ENCODE results near the gene EMC7. TPM values are rescaled to one million over a fixed set of nuclear protein-coding genes. Genes with fewer than 3 reads are reported as not detected.

The EMC7 gene
- total and polyA plus RNA-seq, 8 donors, result 47.1 to 87.5 (median 56.0) TPM

- H3K4me1 ChIP-seq, result no peaks in the 10 kb centered on the region
- peaks cover 0 to 35% of the 10 kb centered on the region in 2 donors for H3K27me3 ChIP-seq
- DNase-seq (no peak), ATAC-seq (no peak)
- no peaks in the 10 kb centered on the region for H3K9me3 ChIP-seq
- no peaks in the 10 kb centered on the region for H3K36me3 ChIP-seq
- TF ChIP-seq, protein P1, sequence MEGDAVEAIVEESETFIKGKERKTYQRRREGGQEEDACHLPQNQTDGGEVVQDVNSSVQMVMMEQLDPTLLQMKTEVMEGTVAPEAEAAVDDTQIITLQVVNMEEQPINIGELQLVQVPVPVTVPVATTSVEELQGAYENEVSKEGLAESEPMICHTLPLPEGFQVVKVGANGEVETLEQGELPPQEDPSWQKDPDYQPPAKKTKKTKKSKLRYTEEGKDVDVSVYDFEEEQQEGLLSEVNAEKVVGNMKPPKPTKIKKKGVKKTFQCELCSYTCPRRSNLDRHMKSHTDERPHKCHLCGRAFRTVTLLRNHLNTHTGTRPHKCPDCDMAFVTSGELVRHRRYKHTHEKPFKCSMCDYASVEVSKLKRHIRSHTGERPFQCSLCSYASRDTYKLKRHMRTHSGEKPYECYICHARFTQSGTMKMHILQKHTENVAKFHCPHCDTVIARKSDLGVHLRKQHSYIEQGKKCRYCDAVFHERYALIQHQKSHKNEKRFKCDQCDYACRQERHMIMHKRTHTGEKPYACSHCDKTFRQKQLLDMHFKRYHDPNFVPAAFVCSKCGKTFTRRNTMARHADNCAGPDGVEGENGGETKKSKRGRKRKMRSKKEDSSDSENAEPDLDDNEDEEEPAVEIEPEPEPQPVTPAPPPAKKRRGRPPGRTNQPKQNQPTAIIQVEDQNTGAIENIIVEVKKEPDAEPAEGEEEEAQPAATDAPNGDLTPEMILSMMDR (IDR thresholded peaks at IDR 0.05), result no peak
- H3K27ac ChIP-seq, result no peak overlapping the region
- no peak overlapping the region for H3K4me3 ChIP-seq
- intact Hi-C loops (cut with DNase I), result no loop called here
These were observed 17.6 kb upstream of the EMC7 start for GRCh38 chr15:34119291-34119690.

DNA sequence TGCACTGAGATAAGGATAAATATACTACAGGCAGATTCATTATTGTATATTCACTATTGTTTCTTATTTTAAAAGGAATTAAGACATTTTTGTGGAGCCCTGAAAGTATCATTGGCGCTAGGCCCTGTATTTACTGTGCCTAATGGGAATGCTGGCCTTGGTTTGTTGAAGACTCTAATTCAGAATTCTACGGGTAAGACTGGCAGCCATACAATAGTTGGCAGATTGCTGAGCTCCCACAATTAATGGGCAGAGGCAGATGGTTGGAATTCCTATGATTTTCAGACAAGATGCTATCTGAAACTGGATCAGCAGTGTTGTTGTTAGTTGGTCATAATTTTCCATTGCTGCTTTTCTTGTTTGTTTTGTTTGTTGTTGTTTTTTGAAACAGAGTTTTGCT, 15.0 kb upstream of the EMC7 start:
- no peaks in the 10 kb centered on the region for H3K4me1 ChIP-seq
- no peaks in the 10 kb centered on the region for H3K9me3 ChIP-seq
- TF ChIP-seq, protein P1 (IDR thresholded peaks at IDR 0.05), result no peak

GRCh38 chr15:34114739-34115138, 13.1 kb upstream of the EMC7 start:
- intact Hi-C loops (cut with DNase I), result loop anchor here in 1 of 2 donors (5.0 kb wide), 1 partner anchor 98 kb away; the partner anchor contains the start of gene KATNBL1
- Histone ChIP-seq H3K27ac (no peak overlapping the region), H3K4me1 (no peaks in the 10 kb centered on the region), H3K4me3 (no peak overlapping the region), H3K27me3 (peaks cover 0 to 47% of the 10 kb centered on the region in 2 donors), H3K36me3 (no peaks in the 10 kb centered on the region), H3K9me3 (no peaks in the 10 kb centered on the region)
- TF ChIP-seq, protein P1 (IDR thresholded peaks at IDR 0.05), result no peak
- ATAC-seq (no peak), DNase-seq (no peak)

More for the DNA sequence above, 15.0 kb upstream of the EMC7 start:
- no peaks in the 10 kb centered on the region for H3K36me3 ChIP-seq
- peaks cover 0 to 50% of the 10 kb centered on the region in 2 donors for H3K27me3 ChIP-seq
- H3K27ac ChIP-seq, result no peak overlapping the region
- no peak overlapping the region for H3K4me3 ChIP-seq
- DNase-seq (no peak), ATAC-seq (no peak)
- intact Hi-C loops (cut with DNase I), result no loop called here

DNA sequence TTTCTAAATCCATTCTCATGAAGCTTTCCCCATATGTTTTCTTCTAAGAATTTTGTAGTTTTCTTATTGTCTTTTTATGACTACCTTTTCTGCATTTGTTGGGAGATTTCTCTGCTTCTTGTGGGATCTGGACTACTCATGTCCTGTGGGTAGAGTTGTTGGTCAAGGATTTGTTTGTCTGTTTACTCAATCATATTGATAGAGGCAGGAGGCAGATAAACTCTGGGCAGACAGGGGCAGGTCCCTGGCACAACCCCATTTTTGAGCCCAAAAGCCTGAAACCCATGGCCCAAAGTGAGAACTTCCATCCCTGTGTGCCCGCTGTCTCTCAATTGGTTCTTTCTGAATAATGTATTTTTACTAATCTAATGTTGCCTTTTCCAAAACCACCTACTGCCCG, 12.6 kb upstream of the EMC7 start:
- intact Hi-C loops (cut with DNase I), result loop anchor here in 1 of 2 donors (5.0 kb wide), 1 partner anchor 98 kb away; the partner anchor contains the start of gene KATNBL1

DNA sequence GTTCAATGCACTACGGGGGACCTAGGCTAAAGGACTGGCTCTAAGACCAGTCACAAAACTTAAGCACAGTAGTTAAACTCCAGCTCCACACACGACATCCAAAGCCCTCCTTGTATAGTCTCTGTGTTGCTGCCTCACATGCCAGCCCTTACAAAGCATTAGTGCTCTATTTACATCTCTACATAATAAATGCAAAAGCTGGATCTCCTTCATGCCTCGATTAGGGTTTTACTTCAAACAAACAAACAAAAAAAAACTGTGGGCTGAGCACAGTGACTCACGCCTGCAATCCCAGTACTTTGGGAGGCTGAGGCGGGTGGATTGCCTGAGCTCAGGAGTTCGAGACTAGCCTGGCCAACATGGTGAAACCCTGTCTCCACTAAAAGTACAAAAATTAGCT, 9.8 kb upstream of the EMC7 start:
- DNase-seq, result no peak
- peaks cover 0 to 35% of the 10 kb centered on the region in 2 donors for H3K27me3 ChIP-seq
- no peak for ATAC-seq

More for the DNA sequence above, 12.6 kb upstream of the EMC7 start:
- H3K9me3 ChIP-seq, result no peaks in the 10 kb centered on the region
- H3K4me1 ChIP-seq, result no peaks in the 10 kb centered on the region
- no peaks in the 10 kb centered on the region for H3K36me3 ChIP-seq
- no peak overlapping the region for H3K27ac ChIP-seq
- no peak overlapping the region for H3K4me3 ChIP-seq
- TF ChIP-seq, protein P1 (IDR thresholded peaks at IDR 0.05), result no peak
- H3K27me3 ChIP-seq, result peaks cover 0 to 47% of the 10 kb centered on the region in 2 donors
- ATAC-seq (no peak), DNase-seq (no peak)

More for the DNA sequence above, 9.8 kb upstream of the EMC7 start:
- no peaks in the 10 kb centered on the region for H3K9me3 ChIP-seq
- intact Hi-C loops (cut with DNase I), result loop anchor here in 1 of 2 donors (5.0 kb wide), 1 partner anchor 101 kb away; the partner anchor contains the start of gene KATNBL1
- H3K4me3 ChIP-seq, result no peak overlapping the region
- no peaks in the 10 kb centered on the region for H3K4me1 ChIP-seq
- H3K36me3 ChIP-seq, result no peaks in the 10 kb centered on the region
- TF ChIP-seq, protein P1 (IDR thresholded peaks at IDR 0.05), result no peak
- no peak overlapping the region for H3K27ac ChIP-seq

Data from left lung (tissue), 10 donors.